NCI-H446 treated with DMSO at 0.1 percent for 48 hours (cell line): ENCODE results near the gene OGA.

Source experiments
- DNase-seq: peaks from one replicate; lab custom pipeline; 2025; lab: John Stamatoyannopoulos, UW

Gene OGA

DNA sequence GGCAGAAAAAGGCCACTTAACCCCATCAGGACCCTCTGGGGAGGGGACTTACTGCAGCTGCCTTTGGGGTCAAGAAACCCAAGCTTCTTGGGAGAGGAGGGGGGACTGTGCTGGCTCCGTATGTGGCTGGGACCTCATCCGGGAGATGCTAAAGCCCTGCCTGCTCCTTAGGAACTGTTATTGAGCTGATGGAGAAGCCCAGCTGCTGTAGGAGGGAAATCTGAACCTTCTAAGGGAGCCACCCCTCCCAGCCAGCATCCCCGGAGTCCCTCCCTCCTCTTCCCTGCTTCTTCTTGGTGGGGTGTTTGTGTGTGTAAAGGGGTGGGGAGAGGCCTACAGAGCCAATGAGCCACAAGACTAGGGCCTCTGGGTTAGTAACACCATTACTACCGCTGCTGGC, 17.1 kb upstream of the OGA start:
- DNase-seq: no peak

DNA sequence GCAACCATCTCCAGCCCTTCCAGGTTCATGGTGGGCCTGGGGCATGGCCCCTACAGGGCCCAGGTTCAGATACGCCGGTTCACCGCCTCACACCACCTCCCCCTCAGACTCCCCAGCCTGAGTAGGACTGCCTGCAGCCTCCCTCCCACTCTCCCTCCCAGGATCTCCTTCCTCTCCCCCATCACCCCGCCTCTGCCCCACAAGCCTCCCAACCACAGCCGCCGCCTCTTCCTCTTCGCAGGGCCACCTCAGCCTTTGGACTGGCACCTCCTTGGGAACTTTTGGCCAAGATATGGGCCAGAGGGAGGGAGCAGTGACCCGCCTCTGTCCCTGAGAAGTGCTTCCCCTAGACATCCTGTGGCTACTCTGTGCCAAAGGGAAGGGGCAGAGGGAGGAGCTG, 16.1 kb upstream of the OGA start:
- DNase-seq: no peak

DNA sequence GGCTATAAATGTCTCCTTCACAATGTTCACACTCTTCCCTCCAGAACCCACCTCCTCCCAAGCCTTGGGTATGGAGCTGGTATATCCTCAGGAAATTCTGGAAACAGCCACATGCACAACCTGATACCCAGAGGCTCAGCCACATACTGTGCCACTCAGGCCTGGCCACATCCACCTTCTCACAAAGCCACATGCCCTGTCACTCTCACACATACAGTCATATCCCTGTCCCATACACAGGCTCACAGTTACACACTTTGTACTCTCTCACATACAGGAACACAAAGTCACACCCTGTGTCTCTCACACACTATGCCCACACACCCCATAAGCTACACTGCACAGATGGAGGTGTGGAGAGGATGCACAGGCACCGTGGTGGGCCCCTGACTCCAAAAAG, 15.2 kb upstream of the OGA start:
- DNase-seq: no peak

DNA sequence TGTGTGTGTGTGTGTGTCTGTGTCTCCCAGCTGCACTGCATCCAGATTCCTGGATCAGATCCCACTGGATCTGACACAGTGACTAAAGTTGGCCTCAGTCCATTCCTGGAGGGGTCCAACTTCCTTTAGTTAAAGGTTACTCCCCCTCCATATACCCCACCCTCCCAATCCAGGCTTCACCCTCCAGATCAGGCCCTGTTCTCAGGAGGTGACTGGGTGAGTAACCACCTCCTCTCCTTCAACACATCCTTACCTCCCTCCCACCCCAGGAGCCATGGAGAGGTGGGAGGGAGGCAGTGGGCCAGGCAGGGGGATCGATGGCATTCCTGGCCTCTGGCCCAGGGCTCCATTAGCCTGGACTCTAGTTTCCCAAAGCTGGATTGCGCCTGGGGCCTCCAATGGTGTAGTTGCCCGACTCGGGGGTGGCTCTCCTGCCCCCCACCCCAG, 14.1 kb upstream of the OGA start:
- DNase-seq: peak; percentile 1

DNA sequence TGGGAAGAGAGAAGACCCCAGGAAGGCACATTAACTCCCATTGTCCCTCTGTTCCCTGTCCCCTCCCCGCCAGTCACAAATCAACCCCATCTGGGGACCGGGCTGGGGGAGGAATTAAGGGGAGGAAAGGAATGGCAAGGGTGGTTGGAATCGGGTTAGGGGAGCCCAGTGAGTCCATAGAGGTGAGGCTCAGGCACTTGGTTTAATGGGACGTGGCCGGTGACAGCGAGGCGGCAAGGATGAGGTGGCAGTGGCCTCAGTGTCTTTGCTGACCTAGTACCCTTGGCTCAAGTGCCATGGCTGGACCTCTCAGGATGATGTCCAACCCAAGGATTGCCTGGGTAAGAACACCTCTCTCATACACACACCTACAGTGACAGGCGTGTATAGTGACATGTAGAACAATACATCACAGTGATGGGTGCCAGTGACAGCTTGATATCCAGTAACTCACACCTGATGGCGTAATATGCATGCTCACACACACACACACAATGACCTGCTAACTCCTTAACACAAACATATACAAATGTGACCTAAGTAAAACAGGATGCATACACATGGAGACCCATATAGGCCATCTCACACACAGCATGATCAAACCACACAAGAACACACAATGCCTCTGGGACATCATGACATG, 13.0 kb upstream of the OGA start:
- DNase-seq: no peak

DNA sequence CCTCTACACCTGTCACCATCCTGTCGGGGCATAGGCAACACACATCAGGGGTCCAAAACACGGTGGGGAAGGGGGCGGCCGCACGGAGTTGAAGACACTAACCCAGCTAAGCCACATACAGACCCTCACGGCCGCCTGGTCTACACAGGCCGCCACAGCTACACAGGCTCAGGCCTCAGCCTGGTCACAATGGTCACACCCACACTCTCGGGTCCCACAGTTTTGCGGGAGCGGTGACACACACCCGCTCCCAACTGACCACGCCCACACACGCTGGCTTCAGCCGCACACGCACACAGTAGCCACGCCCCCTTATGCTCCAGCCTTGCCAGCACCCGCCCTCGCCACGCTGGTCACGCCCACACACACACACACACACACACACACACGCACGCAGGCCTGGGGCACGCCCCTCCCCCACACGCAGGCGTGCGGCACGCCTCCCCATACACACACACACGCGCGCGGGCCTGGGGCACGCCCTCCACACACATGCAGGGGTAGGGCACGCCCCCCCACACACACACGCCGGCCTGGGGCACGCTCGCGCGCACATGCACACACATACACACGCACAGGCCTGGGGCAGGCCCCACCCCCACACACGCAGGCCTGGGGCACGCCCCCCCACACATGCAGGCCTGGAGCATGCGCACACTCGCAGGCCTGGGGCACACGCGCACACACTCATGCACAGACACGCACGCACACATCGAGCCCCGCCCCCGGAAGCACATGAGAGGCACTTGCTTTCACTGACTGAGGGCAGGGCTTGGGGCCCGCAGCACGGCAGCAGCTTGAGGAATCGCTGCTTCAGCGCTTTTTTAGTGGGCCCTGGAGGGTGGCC, 12.3 kb upstream of the OGA start:
- no peak for DNase-seq

DNA sequence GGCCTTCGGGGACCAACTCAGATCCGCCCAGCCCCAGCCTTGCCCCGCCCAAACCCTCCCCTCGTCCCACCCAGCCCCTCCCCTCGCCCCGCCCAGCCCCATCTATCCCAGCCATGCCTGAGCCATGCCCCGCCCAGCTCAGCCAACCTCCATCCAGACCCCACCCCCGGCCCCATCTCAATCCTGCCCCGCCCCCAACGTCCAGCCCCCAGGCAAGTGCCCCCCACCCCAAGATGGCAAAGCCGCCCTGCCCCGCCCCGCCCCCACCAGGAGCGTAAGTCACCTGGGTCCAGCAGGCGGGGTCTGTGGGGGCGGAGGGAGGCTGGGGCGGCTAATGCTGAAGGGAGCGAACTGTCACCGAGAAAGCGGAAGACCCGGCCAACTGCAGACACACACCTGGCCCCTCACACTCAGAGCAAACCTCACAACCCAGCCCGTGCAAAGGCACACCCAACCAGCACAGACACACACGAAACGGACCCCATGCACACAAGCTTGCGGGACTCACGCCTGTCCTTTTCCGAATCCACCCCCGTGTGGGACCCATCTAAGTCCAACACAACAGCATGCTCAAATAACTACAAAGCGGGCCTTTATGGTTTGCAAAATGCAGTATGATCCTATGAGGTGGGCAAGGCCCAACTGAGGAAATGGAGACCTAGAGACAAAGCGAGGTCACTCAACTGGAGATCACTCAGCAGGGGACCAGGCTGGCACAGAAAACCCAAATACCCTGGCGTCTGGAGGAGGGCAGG, 11.5 kb upstream of the OGA start:
- no peak for DNase-seq

DNA sequence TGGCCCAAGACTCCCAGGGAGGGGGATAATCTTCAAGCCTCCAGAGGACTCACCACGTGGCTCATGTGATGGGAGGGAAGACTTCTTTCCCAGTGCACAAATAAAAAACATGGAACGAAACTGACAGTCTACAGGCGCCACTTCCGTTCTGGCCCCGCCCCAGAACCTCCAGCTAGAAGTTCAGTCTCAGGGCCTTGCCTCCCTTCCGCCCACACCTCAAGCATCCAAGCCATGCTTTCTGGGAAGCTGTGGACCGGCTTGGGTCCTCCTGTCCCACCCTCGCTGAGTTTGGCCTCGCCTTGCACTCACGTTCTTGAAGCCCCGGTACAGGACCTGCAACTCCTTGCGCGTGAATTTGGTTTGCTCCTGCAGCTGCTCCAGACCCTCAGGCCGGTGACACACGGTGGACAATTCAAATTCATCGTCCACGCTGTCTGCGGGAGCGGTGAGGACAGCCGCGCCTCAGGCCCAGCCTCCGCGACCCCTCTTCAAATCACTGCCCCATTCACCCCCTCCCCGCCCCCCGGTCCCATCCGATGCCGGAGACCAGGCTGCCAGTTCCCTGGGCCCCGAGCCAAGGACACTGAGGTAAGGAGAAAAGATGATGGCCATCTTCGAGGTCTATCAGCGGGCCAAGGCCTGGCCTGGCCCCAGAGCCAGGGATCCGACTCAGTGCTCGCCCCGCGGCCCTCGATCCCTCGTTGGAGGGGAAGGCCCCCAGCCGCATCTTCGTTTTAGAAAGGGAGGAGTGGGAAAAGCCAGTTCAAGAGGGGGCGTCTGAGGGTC, 10.7 kb upstream of the OGA start:
- DNase-seq: no peak

DNA sequence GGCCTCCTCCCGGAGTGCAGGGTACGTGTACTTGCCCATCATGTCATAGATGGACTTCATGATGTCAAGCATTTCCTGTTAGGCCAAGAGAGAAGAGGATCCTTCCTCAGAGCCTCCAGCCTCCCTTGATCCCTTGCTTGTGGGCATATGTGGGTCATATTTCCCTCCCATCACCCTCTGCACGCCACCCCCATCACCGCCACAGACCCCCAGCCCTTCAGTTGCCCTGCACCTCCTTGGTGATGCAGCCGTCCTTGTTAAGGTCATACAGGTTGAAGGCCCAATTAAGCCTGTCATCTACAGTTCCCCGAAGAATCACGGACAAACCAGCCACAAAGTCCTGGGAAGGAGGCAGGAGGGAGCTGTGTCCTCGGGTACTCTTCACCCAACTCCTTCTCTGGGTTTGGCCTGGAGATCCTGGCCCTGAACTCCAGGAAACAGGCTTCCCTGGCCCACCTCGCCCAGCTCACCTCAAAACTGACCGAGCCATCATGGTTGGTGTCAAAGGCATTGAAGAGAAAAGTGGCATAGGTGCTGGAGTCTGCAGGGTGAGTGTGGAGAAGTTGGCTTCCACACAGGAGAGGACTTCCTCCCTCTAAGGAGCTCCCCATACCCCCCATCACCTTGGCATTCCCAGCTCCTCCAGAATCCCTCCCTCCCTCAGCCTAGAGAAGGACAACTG, 9.8 kb upstream of the OGA start:
- no peak for DNase-seq

DNA sequence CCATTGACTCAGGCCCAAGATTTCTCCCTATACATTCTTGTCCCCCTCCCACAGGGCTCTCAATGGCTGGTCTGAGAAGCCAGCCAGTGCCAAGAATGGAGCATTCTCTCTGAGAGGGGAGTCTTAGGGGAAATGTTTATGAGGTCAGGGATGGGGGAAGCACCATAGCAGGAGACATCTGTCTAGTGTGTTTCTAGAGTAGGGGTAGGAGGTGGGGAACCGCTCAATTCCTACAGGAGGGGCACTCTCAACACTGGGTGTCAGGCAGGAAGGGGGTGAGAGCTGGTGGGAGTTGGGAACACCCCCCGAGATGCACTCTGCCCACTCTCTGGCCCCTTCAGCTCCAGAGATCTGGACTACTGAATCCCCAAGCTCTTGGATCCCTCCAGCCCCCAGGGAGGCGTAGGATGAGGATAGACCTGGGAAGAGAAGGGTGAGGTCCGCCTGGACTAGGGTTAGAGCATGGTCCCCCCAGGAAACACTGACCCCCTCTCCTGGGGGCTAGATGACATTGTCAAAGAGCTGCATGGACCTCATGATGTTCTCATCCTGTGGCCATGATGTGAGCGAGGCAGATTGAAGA, 8.7 kb upstream of the OGA start:
- no peak for DNase-seq

DNA sequence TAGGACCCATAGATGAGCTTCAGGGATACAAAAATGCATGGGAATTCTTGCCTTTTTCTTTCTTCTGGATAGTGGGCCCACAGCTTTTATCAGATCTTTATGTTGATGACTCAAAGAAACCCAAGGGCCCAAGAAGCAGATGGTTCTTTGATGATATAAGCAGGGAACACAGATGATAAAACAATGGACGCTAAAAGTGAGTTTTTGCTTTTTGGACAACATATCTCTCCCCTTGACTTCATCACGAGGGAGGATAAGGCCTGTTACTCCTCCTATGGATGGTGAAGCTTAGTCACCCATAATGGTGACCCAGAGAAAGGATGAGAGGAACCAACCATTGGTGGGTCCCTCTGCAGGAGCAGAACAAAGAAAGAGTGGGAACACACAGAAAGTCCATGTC, 6.5 kb upstream of the OGA start:
- no peak for DNase-seq

DNA sequence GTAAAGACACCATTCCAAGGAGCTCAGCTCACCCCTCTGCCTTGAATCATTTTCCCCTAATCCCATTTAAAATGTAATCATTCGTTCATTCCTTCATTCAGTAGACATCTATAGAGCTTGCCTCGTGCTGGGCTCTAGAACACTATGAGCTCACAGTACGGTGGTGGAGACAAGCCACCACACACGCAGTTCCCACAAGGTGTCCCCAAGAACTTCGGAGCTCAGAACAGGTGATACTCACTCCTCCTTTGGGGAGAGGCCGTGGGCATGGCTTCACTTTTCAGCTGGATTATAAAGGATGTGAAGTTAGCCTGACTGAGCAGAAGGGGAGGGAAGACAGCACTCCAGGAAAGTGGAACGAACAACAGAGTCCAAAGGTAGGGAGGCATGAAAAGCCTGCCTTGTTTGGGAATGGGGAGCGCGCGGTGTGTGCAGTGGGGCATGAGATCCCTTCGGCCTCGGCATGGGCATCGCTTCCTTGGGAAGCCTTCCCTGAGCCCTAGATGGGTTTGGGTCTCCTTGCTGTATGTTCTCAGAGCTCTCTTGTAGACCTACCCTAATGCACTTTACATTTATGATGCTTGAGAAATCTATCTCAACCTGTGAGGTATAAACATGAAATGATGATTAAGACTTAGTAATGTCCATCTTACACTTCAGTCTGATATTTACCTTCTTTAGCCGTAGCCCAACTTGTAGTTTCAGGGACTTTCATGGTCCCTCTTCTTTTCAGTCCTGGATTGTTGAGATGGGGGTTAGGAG, 809 bp upstream of the OGA start:
- DNase-seq: no peak

DNA sequence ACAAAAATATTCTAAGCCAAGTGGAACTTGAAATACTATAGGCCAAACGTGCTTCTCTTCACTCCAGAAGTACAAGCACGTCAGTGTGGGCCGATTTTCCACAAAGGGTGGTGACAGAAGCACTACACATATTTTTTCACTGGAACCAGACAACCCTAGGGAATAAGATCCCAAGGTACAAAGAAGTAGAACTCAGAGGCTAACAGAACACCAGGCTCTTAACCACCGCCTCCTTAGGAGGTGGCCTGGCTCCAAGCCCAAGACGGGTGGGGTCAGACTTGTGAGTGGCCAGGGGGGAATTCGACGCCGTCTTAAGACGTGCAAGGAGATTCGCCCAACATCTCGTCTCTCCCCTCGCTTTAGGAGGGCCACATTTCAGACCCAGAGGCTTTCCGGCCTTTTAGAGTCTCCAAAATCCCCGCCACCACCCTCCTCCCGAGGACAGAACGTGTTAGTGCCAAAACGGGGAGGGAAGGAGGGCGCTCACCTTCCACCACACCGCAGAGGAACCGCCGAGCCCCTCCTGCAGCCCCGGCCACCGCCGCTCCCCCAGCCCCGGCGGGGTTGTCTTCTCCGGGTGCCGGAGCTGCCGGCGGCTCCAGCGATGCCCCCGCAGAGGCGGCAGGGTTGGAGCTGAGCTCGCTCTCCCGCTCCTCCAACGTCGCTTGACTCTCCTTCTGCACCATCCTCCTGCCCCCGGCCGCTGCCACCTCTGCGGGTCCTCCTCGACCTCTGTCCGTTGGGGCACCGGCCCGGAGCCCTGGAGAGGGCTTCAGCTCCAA, 716 bp downstream of the OGA start:
- peak; percentile 4 for DNase-seq

DNA sequence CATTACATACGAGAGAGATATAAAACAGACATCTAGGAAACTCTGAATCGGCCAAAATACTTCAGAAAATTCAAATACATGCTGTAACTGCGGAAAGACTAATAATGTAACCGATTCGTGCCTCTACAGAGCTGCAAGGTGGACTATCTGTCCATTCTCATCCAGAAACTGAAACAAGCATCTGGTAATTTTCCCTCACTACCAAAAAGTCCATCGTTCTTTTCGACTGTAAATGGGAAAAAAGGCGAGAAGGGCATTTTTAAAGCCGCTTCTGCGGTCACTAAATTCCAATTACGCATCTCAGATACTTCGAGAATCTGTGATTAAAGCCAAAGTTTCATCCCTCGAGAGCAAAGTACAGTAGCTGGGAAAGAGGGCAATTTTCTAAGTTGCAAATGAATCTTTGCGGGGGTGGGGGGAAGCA, 1.3 kb downstream of the OGA start:
- no peak for DNase-seq

DNA sequence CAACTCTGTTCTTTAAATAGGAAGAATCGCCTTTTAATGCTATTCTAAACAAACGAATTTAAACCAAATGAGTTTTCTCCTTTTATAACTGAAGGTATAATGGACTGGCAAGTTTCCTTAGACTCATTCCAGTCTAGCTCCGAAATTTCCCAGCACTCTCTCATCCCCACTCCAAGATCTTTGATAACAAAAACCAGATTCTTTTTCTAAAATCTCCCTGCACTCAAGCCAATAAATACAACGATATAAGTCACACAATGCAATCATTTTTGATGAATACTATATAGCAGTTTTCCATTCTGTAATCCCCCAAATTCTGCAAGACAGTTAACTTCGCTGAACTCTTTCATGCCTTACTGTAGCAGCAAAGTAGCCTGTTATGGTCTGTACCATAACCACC, 1.9 kb downstream of the OGA start:
- DNase-seq: no peak

DNA sequence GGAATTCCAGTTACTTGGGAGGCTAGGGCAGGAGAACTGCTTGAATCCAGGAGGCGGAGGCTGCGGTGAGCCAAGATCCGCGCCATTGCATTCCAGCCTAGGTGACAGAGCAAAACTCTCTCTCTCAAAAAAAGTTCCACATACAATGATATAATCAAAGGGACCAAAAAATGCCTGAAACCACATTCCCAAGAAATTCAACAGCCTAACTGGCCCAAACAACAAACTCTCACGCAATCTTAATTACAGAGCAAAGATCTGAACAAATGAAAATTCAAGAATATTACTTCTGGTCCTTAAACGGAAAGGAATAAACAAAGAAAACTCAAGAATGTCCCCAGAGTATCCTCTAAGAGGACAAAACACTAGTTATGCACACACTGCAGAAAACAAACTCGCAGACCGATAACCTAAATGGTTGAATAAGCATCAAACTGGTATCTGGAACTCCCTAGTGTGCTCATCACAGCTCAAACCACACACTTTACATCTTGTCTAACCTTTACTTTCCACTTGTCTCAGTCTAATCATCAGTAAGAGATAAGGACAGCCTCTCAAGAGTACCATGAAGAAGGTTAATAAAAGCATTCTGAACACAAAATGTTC, 3.7 kb downstream of the OGA start:
- no peak for DNase-seq

DNA sequence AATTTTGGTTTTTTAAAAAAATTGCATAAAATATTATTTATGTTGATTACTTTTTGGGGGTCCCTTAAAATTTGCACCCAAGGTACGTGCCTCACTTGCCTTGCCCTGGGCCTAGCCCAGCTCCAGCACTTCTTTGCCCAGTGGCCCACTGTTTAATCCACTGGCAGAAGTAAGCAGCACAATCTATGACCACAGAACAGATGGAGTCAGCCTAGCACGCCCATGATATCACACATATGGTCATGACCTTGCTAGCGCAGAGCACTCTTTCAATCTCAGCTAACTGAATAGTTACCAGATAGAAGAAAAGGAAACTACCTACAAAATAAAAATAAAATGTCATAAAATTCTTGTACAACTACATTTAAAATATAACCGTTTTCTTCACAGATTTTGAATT, 5.6 kb downstream of the OGA start:
- no peak for DNase-seq

DNA sequence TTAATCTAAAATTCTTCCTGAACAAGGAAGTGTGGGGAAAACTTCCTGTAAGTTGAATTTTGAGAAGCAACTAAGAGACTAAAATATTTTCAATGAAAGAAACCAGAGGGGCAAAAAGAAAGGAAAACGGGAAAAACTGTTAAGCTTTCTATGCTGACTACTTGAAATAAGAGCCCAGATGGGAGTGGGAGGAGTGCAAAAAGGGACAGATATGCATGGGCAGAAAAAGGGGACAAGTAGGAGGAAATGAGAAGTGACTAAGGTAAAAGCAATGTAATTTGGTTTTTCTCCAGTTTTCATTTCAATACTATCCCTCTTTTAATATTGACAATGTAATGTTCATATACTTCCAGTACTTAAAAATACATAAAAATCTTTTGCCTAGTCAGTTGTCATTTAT, 11.1 kb downstream of the OGA start:
- no peak for DNase-seq

DNA sequence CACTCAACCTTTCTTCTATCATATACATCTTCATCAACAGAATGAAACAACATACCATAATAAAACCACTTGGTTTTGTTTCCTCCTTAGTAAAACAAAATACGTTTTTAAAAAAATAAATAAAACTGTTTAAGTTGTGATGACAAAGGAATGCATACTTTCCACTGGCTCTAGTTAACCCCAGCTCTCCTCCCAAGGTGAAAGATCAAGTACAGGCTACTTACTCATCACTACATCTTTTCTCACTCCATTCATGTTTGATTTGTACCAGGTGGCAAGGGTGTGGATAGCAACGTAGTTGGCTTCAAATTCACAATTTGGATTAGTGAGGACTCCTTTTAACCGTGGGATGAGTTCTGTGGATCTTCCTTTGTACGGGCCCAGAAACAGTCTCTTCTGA, 14.7 kb downstream of the OGA start:
- no peak for DNase-seq
